SU-DHL-6 (cell line): Measurements from ENCODE around the gene AMELX.

Experiments
- H2AFZ ChIP-seq: fragments of 200-600 bp; sonication (generic); 2 replicates; pipeline ENCODE4 v1.6.1; 2014; ENCODE audit warnings: low read depth, mild to moderate bottlenecking, moderate library complexity, mixed read lengths, antibody characterized with exemption, low read length; ENCODE audit not compliant: severe bottlenecking
- H3F3A ChIP-seq: fragments of 200-600 bp; shearing (Covaris generic); 2 replicates; pipeline ENCODE4 v1.6.0; 2016; ENCODE audit warnings: antibody characterized with exemption, mild to moderate bottlenecking; ENCODE audit not compliant: insufficient read depth
- H3K27ac ChIP-seq: fragments of 200-600 bp; sonication (generic); 2 replicates; pipeline ENCODE4 v1.5.1; 2016; ENCODE audit warnings: low read depth, mild to moderate bottlenecking, low read length, moderate library complexity, mixed read lengths
- H3K27me3 ChIP-seq: fragments of 200-600 bp; sonication (generic), shearing (Covaris generic); 2 replicates; pipeline ENCODE4 v1.6.0; 2014; ENCODE audit warnings: mild to moderate bottlenecking, low read length
- H3K36me3 ChIP-seq: fragments of 200-600 bp; sonication (generic); 2 replicates; pipeline ENCODE4 v1.6.1; 2014; ENCODE audit warnings: mild to moderate bottlenecking, low read length, mixed read lengths
- H3K4me2 ChIP-seq: fragments of 300-600, 200-600 bp; shearing (Covaris generic), sonication (generic); 2 replicates; pipeline ENCODE4 v1.6.0; 2014; ENCODE audit warnings: low read length, low read depth, mild to moderate bottlenecking; ENCODE audit not compliant: poor library complexity, severe bottlenecking
- H3K4me3 ChIP-seq: fragments of 200-600 bp; sonication (generic); 2 replicates; pipeline ENCODE4 v1.5.1; 2014; ENCODE audit warnings: antibody characterized with exemption, low read length, mild to moderate bottlenecking, mixed read lengths; ENCODE audit not compliant: insufficient read depth, poor library complexity, severe bottlenecking
- H3K79me2 ChIP-seq: fragments of 200-600 bp; sonication (generic); 2 replicates; pipeline ENCODE4 v1.6.1; 2014; ENCODE audit warnings: mild to moderate bottlenecking, low read length, moderate library complexity; ENCODE audit not compliant: insufficient read depth
- H3K9ac ChIP-seq: fragments of 200-600 bp; sonication (generic); 2 replicates; pipeline ENCODE4 v1.7.0; 2014; ENCODE audit warnings: mild to moderate bottlenecking, low read length
- H3K9me2 ChIP-seq: fragments of 200-600 bp; sonication (generic); replicated peaks from 2 replicates; pipeline ENCODE4 v1.6.1; 2014; ENCODE audit warnings: low read length; ENCODE audit not compliant: insufficient read depth
- H3K9me3 ChIP-seq: fragments of 200-600 bp; sonication (generic); 2 replicates; pipeline ENCODE4 v1.6.1; 2014; ENCODE audit warnings: low read length, mixed read lengths; ENCODE audit not compliant: insufficient read depth
- H4K20me1 ChIP-seq: fragments of 200-600 bp; sonication (generic); 2 replicates; pipeline ENCODE4 v1.6.1; 2014; ENCODE audit warnings: low read depth, mild to moderate bottlenecking, antibody characterized with exemption, low read length, moderate library complexity, mixed read lengths
- EZH2phosphoT487 ChIP-seq: fragments of 200-600 bp; sonication (generic), shearing (Covaris generic); conservative IDR thresholded peaks from 2 replicates; pipeline ENCODE4 v1.6.1; 2018; ENCODE audit warnings: mild to moderate bottlenecking, antibody characterized with exemption, low read length, moderate library complexity, mixed read lengths
- TF ChIP-seq, protein P1 (sequence below): fragments of 200-600 bp; sonication (generic); IDR thresholded peaks from one replicate; pipeline ENCODE4 v1.5.1; 2017; ENCODE audit warnings: antibody characterized with exemption, mild to moderate bottlenecking, low read length, moderate library complexity; ENCODE audit not compliant: insufficient read depth, poor library complexity, severe bottlenecking

AMELX gene

DNA sequence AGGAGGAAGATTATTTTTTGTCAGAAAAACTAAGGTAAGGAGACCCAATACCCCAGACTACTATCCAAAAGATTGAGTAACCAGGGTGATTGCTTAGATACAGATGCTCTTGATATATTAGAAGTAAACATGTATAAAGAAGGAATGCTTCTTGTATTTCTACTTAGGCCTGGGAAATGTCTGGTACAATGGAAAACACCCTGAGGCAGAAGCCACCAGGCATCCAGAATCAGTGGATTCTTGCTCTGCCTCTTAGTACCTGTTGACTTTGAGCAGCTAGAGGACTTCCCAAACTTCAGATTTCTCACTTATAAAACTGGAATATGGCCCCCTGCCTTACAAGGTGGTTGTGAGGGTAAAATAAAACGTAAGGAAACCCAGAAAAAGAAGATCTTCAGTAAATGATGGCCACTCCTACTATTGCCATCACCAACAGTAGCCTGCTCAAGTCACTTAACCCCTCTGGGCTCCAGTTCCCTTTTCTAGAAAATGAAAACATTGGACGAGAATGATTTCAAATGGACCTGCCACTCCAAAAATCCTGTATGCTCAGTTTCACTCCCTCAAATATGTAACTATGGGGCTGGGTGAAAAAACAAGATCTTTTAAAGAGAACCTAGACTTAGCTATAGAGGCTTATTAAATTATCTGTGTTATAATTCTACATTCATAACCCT lies 56.6 kb downstream of the AMELX start:
- Histone ChIP-seq H3K9ac (no peak overlapping the region), H3F3A (no peaks in the 10 kb centered on the region), H3K9me2 (no peaks in the 10 kb centered on the region), H3K4me3 (no peak overlapping the region), H3K4me2 (no peak overlapping the region), H3K27ac (no peak overlapping the region), H3K27me3 (no peaks in the 10 kb centered on the region), H4K20me1 (no peaks in the 10 kb centered on the region), H3K79me2 (no peaks in the 10 kb centered on the region), H3K36me3 (no peaks in the 10 kb centered on the region), H3K9me3 (no peaks in the 10 kb centered on the region), H2AFZ (no peak overlapping the region)
- no peak for TF ChIP-seq EZH2phosphoT487
- TF ChIP-seq, protein P1, sequence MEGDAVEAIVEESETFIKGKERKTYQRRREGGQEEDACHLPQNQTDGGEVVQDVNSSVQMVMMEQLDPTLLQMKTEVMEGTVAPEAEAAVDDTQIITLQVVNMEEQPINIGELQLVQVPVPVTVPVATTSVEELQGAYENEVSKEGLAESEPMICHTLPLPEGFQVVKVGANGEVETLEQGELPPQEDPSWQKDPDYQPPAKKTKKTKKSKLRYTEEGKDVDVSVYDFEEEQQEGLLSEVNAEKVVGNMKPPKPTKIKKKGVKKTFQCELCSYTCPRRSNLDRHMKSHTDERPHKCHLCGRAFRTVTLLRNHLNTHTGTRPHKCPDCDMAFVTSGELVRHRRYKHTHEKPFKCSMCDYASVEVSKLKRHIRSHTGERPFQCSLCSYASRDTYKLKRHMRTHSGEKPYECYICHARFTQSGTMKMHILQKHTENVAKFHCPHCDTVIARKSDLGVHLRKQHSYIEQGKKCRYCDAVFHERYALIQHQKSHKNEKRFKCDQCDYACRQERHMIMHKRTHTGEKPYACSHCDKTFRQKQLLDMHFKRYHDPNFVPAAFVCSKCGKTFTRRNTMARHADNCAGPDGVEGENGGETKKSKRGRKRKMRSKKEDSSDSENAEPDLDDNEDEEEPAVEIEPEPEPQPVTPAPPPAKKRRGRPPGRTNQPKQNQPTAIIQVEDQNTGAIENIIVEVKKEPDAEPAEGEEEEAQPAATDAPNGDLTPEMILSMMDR, result no peak
